Caki2 (cell line): Measurements from ENCODE around the gene LCORL. TPM values are rescaled to one million over a fixed set of nuclear protein-coding genes. Genes with fewer than 3 reads are reported as not detected.
"Not testable (repeated sequence)": the region's sequence is repeated elsewhere in the genome, so short reads cannot be mapped to it uniquely, and the experiment has no call there.

ENCODE experiments used
- DNase-seq: peaks from one replicate; pipeline ENCODE4 v3.0.0-alpha.2; 2015; ENCODE audit warnings: low read depth
- in situ Hi-C: cut with HindIII; loops from 2 replicates; pipeline ENCODE4 v1.10.0; 2016; ENCODE audit warnings: low sequenced_read_pairs, low pct_unique_long_range_greater_than_20kb, mixed read lengths
- total RNA-seq: library from RNA; depleted of rRNA; stranded (reverse); fragments of >200 nt; shearing (Covaris generic); gene quantifications from 2 replicates; pipeline ENCODE4 v1.2.3, GENCODE V29; 2014; ENCODE audit warnings: low replicate concordance

LCORL gene
- total RNA-seq, 1 experiment from 2014 or later: 33.8 TPM

GRCh38 chr4:17884063-17884462 is 137.5 kb downstream of the LCORL start:
- in situ Hi-C loops: no loop called here
- DNase-seq: no peak

- in situ Hi-C loops: no loop called here
Measured at GRCh38 chr4:17877661-17878060, 143.9 kb downstream of the LCORL start.

GRCh38 chr4:17876943-17877342 is 144.6 kb downstream of the LCORL start:
- DNase-seq: no peak
- in situ Hi-C loops: no loop called here

More at GRCh38 chr4:17877661-17878060, 143.9 kb downstream of the LCORL start:
- no peak for DNase-seq

GRCh38 chr4:17875402-17876070 is 146.0 kb downstream of the LCORL start:
- DNase-seq: no peak
- in situ Hi-C loops: no loop called here

- DNase-seq: no peak
- in situ Hi-C loops: no loop called here
Measured at GRCh38 chr4:17869327-17869726, 152.2 kb downstream of the LCORL start.

- in situ Hi-C loops: no loop called here
- no peak for DNase-seq
Measured at GRCh38 chr4:17867276-17867675, 154.3 kb downstream of the LCORL start.

- DNase-seq: no peak
- in situ Hi-C loops: no loop called here
Measured at GRCh38 chr4:17866810-17867209, 154.7 kb downstream of the LCORL start.

- no peak for DNase-seq
- in situ Hi-C loops: no loop called here
Measured at GRCh38 chr4:17865866-17866363, 155.6 kb downstream of the LCORL start.

- DNase-seq, in situ Hi-C loops: not testable (repeated sequence)
Measured at GRCh38 chr4:17861906-17862305, 159.6 kb downstream of the LCORL start.

GRCh38 chr4:17859793-17860406 is 161.7 kb downstream of the LCORL start:
- DNase-seq: no peak
- in situ Hi-C loops: no loop called here

GRCh38 chr4:17854036-17854435 is 167.5 kb downstream of the LCORL start:
- in situ Hi-C loops: no loop called here
- no peak for DNase-seq

GRCh38 chr4:17851959-17852358 is 169.6 kb downstream of the LCORL start:
- in situ Hi-C loops: no loop called here
- no peak for DNase-seq

GRCh38 chr4:17850295-17850694 is 171.3 kb downstream of the LCORL start:
- in situ Hi-C loops, DNase-seq: not testable (repeated sequence)

- in situ Hi-C loops: no loop called here
- DNase-seq: no peak
Measured at GRCh38 chr4:17846266-17846665, 175.3 kb downstream of the LCORL start.

- DNase-seq: no peak
- in situ Hi-C loops: no loop called here
Measured at GRCh38 chr4:17823871-17824669, 197.5 kb downstream of the LCORL start.

- peak; percentile 47 for DNase-seq
- in situ Hi-C loops: no loop called here
Measured at GRCh38 chr4:17817027-17817426, 204.5 kb downstream of the LCORL start.

- no peak for DNase-seq
- in situ Hi-C loops: no loop called here
Measured at GRCh38 chr4:17816142-17816541, 205.4 kb downstream of the LCORL start.

GRCh38 chr4:17814140-17814539 is 207.4 kb downstream of the LCORL start:
- DNase-seq: no peak
- in situ Hi-C loops: no loop called here

- no peak for DNase-seq
- in situ Hi-C loops: no loop called here
Measured at GRCh38 chr4:17812801-17813200, 208.8 kb downstream of the LCORL start.
